GM23338 (cell line): ENCODE measurements around the gene MINDY4. TPM values are rescaled to one million over a fixed set of nuclear protein-coding genes. Genes with fewer than 3 reads are reported as not detected.

Experiments used
- ATAC-seq: fragments of 200-7000 bp; cut with Tn5 transposase; 3 replicates; pipeline ENCODE4 v1.9.1; 2020
- DNase-seq: peaks from one replicate; pipeline ENCODE4 v3.0.0-alpha.2; 2015; ENCODE audit warnings: low spot score
- H2AFZ ChIP-seq: fragments of 200-600 bp; sonication (generic); 2 replicates; pipeline ENCODE4 v1.8.0; 2016; ENCODE audit warnings: antibody characterized with exemption, mild to moderate bottlenecking, moderate library complexity
- H3F3A ChIP-seq: fragments of 200-600 bp; sonication (generic); replicated peaks from 2 replicates; pipeline ENCODE4 v1.8.0; 2017; ENCODE audit warnings: antibody characterized with exemption, mixed run types, low read depth
- H3K27ac ChIP-seq: fragments of 200-600 bp; sonication (generic); 2 replicates; pipeline ENCODE4 v1.6.1; 2016; ENCODE audit warnings: low read depth
- H3K27me3 ChIP-seq: fragments of 200-600 bp; sonication (generic); 2 replicates; pipeline ENCODE4 v1.8.0; 2016; ENCODE audit warnings: mild to moderate bottlenecking, mixed run types, moderate library complexity; ENCODE audit not compliant: insufficient read depth
- H3K36me3 ChIP-seq: fragments of 200-600 bp; sonication (generic); 2 replicates; pipeline ENCODE4 v1.8.0; 2016; ENCODE audit warnings: mild to moderate bottlenecking; ENCODE audit not compliant: insufficient read depth
- H3K4me1 ChIP-seq: fragments of 200-600 bp; sonication (generic); 2 replicates; pipeline ENCODE4 v1.8.0; 2016; ENCODE audit warnings: mild to moderate bottlenecking, moderate library complexity; ENCODE audit not compliant: insufficient read depth
- H3K4me2 ChIP-seq: fragments of 200-600 bp; sonication (generic); 2 replicates; pipeline ENCODE4 v1.7.1; 2017; ENCODE audit warnings: mixed run types
- H3K4me3 ChIP-seq: fragments of 200-600 bp; sonication (generic); 2 replicates; pipeline ENCODE4 v1.6.1; 2016; ENCODE audit warnings: mixed run types
- H3K79me2 ChIP-seq: fragments of 200-600 bp; sonication (generic); replicated peaks from 2 replicates; pipeline ENCODE4 v1.8.0; 2017; ENCODE audit warnings: mild to moderate bottlenecking; ENCODE audit not compliant: insufficient read depth
- H3K9me2 ChIP-seq: fragments of 200-600 bp; sonication (generic); 2 replicates; pipeline ENCODE4 v1.8.0; 2017; ENCODE audit not compliant: insufficient read depth
- H4K20me1 ChIP-seq: fragments of 200-600 bp; sonication (generic); replicated peaks from 2 replicates; pipeline ENCODE4 v1.8.0; 2017; ENCODE audit warnings: mild to moderate bottlenecking; ENCODE audit not compliant: insufficient read depth
- H3K27ac Mint-ChIP-seq: 2 replicates; pipeline ENCODE4 v1.8.0; 2020; ENCODE audit warnings: inconsistent platforms, mild to moderate bottlenecking, moderate library complexity, mixed read lengths
- H3K27me3 Mint-ChIP-seq: 3 replicates; pipeline ENCODE4 v1.8.0; 2022; ENCODE audit warnings: low read depth, mild to moderate bottlenecking, moderate library complexity, mixed read lengths, inconsistent platforms; ENCODE audit not compliant: insufficient read depth, poor library complexity
- H3K36me3 Mint-ChIP-seq: 3 replicates; pipeline ENCODE4 v1.8.0; 2021; ENCODE audit warnings: low read depth, mild to moderate bottlenecking, inconsistent platforms, moderate library complexity, mixed read lengths
- H3K4me1 Mint-ChIP-seq: 3 replicates; pipeline ENCODE4 v1.8.0; 2020; ENCODE audit warnings: mild to moderate bottlenecking, inconsistent platforms, mixed read lengths
- H3K4me3 Mint-ChIP-seq: 3 replicates; pipeline ENCODE4 v1.8.0; 2021; ENCODE audit warnings: moderate library complexity, mild to moderate bottlenecking, inconsistent platforms, mixed read lengths
- H3K9me3 Mint-ChIP-seq: 3 replicates; pipeline ENCODE4 v1.8.0; 2020; ENCODE audit warnings: moderate library complexity, mild to moderate bottlenecking, inconsistent platforms, mixed read lengths
- CTCF ChIP-seq, 2 experiments: fragments of 200-600 bp in 1 of 2; sonication (generic) in 1 of 2; conservative IDR thresholded peaks; 2 replicates each; pipeline versions ENCODE4 v1.5.1 to v1.6.1; 2016 to 2017; ENCODE audit warnings: antibody characterized with exemption in 2 of 2, low read depth in 2 of 2, mild to moderate bottlenecking in 2 of 2, moderate library complexity in 1 of 2
- ETS1 ChIP-seq: IDR thresholded peaks from 2 replicates; pipeline ENCODE4 v1.6.1; 2016; ENCODE audit warnings: antibody characterized with exemption
- EZH2phosphoT487 ChIP-seq: fragments of 200-600 bp; sonication (generic); IDR thresholded peaks from one replicate; pipeline ENCODE4 v1.8.1; 2018; ENCODE audit warnings: antibody characterized with exemption; ENCODE audit not compliant: unreplicated experiment
- NANOG ChIP-seq: IDR thresholded peaks from 2 replicates; pipeline ENCODE4 v1.6.1; 2016; ENCODE audit warnings: antibody characterized with exemption, borderline replicate concordance
- REST ChIP-seq: IDR thresholded peaks from one replicate; pipeline ENCODE4 v1.6.1; 2018; ENCODE audit warnings: antibody characterized with exemption; ENCODE audit not compliant: unreplicated experiment
- STAT1 ChIP-seq: IDR thresholded peaks from one replicate; pipeline ENCODE4 v1.6.1; 2016; ENCODE audit warnings: antibody characterized with exemption; ENCODE audit not compliant: unreplicated experiment
- ZNF114 ChIP-seq: fragments of 250-450 bp; sonication (Bioruptor Pico); IDR thresholded peaks from 2 replicates; pipeline ENCODE4 v1.5.0; 2020; ENCODE audit warnings: mild to moderate bottlenecking, moderate library complexity
- ZNF331 ChIP-seq: fragments of 250-450 bp; sonication (Bioruptor Pico); IDR thresholded peaks from 2 replicates; pipeline ENCODE4 v1.5.0; 2020; ENCODE audit warnings: low read depth, mild to moderate bottlenecking, moderate library complexity
- ZNF462 ChIP-seq: fragments of 250-450 bp; sonication (Bioruptor Pico); IDR thresholded peaks from 2 replicates; pipeline ENCODE4 v1.5.0; 2020; ENCODE audit warnings: mild to moderate bottlenecking, moderate library complexity
- polyA plus RNA-seq: library from polyadenylated mRNA; unstranded; fragments of >200 nt; fragmentation: Nextera tagmentation; extraction: Ambion mirVana; gene quantifications from 2 replicates; pipeline ENCODE4 v1.2.1, GENCODE V29; 2016
- total RNA-seq: library from RNA; depleted of rRNA; stranded (reverse); fragments of >200 nt; shearing (Covaris generic); gene quantifications from 2 replicates; pipeline ENCODE4 v1.2.3, GENCODE V29; 2014

MINDY4 gene
- total and polyA plus RNA-seq, 2 experiments from 2014 or later: 1.7 to 4.4 TPM

- ATAC-seq: no peak
- Mint-ChIP-seq H3K27ac (no peak overlapping the region), H3K4me1 (peaks cover 4% of the 10 kb centered on the region; the same call in 2 of the 3 replicates), H3K9me3 (no peaks in the 10 kb centered on the region), H3K27me3 (peaks cover 12% of the 10 kb centered on the region), H3K4me3 (no peak overlapping the region), H3K36me3 (no peaks in the 10 kb centered on the region)
- no peak for TF ChIP-seq REST
- TF ChIP-seq ZNF462 (CRISPR knock-in tag): no peak
- TF ChIP-seq ZNF114 (CRISPR knock-in tag): no peak
- no peak for TF ChIP-seq ETS1
- no peak for TF ChIP-seq ZNF331 (CRISPR knock-in tag)
- TF ChIP-seq EZH2phosphoT487: no peak
- TF ChIP-seq CTCF (conservative IDR thresholded peaks at IDR 0.05; ENCODE audit: low read depth in 2 of 2): no peak
- no peak for TF ChIP-seq NANOG
- TF ChIP-seq STAT1: no peak
- H2AFZ ChIP-seq: no peak overlapping the region
- no peaks in the 10 kb centered on the region for H3K36me3 ChIP-seq
- no peaks in the 10 kb centered on the region for H3K9me2 ChIP-seq
- H3K4me3 ChIP-seq: no peak overlapping the region
- no peaks in the 10 kb centered on the region for H4K20me1 ChIP-seq
- no peak overlapping the region for H3K27ac ChIP-seq
- no peak for DNase-seq
- H3F3A ChIP-seq: no peaks in the 10 kb centered on the region
- no peaks in the 10 kb centered on the region for H3K4me1 ChIP-seq
- no peak overlapping the region for H3K4me2 ChIP-seq
- H3K79me2 ChIP-seq: no peaks in the 10 kb centered on the region
- no peaks in the 10 kb centered on the region for H3K27me3 ChIP-seq
These were observed 150.6 kb downstream of the MINDY4 start for GRCh38 chr7:30921540-30922401.
